Measurements from ENCODE around the gene PKD2. TPM values are rescaled to one million over a fixed set of nuclear protein-coding genes. Genes with fewer than 3 reads are reported as not detected.

PKD2 gene
- polyA plus RNA-seq, 1 donor from 2014 or later: 2.5 TPM

GRCh38 chr4:88027611-88028608 is 20.5 kb downstream of the PKD2 start:
- peaks cover 2 to 10% (median 6%) of the 10 kb centered on the region in 3 donors for H3K9me3 Mint-ChIP-seq
- H3K27me3 Mint-ChIP-seq: no peaks in the 10 kb centered on the region
- peaks cover 5% of the 10 kb centered on the region for H3K36me3 Mint-ChIP-seq
- no peaks in the 10 kb centered on the region for H3K4me1 Mint-ChIP-seq
- no peak overlapping the region for H3K4me3 Mint-ChIP-seq
- H3K27ac Mint-ChIP-seq: peak overlapping the region in 1 of 3 donors; percentile 8

GRCh38 chr4:88028946-88029345 is 21.5 kb downstream of the PKD2 start:
- Mint-ChIP-seq H3K27me3 (no peaks in the 10 kb centered on the region), H3K4me3 (no peak overlapping the region), H3K36me3 (peaks cover 5% of the 10 kb centered on the region), H3K9me3 (peaks cover 2 to 10% (median 6%) of the 10 kb centered on the region in 3 donors), H3K27ac (no peak overlapping the region), H3K4me1 (no peaks in the 10 kb centered on the region)

GRCh38 chr4:88029556-88029955 is 22.1 kb downstream of the PKD2 start:
- Mint-ChIP-seq H3K27me3 (no peaks in the 10 kb centered on the region), H3K4me3 (no peak overlapping the region), H3K9me3 (peaks cover 2 to 10% (median 6%) of the 10 kb centered on the region in 3 donors), H3K27ac (no peak overlapping the region), H3K36me3 (peaks cover 5% of the 10 kb centered on the region), H3K4me1 (no peaks in the 10 kb centered on the region)

- peaks cover 5% of the 10 kb centered on the region for H3K36me3 Mint-ChIP-seq
- peaks cover 2 to 8% (median 3%) of the 10 kb centered on the region in 3 donors for H3K9me3 Mint-ChIP-seq
- H3K4me3 Mint-ChIP-seq: no peak overlapping the region
- H3K4me1 Mint-ChIP-seq: no peaks in the 10 kb centered on the region
- H3K27ac Mint-ChIP-seq: no peak overlapping the region
- no peaks in the 10 kb centered on the region for H3K27me3 Mint-ChIP-seq
Measured at GRCh38 chr4:88030565-88031310, 23.3 kb downstream of the PKD2 start.

GRCh38 chr4:88033309-88033708 is 25.9 kb downstream of the PKD2 start:
- no peaks in the 10 kb centered on the region for H3K4me1 Mint-ChIP-seq
- H3K4me3 Mint-ChIP-seq: no peak overlapping the region
- H3K36me3 Mint-ChIP-seq: peaks cover 2% of the 10 kb centered on the region
- H3K9me3 Mint-ChIP-seq: no peaks in the 10 kb centered on the region
- no peaks in the 10 kb centered on the region for H3K27me3 Mint-ChIP-seq
- H3K27ac Mint-ChIP-seq: no peak overlapping the region

- Mint-ChIP-seq H3K9me3 (no peaks in the 10 kb centered on the region), H3K27me3 (no peaks in the 10 kb centered on the region), H3K4me3 (no peak overlapping the region), H3K36me3 (peaks cover 2% of the 10 kb centered on the region), H3K4me1 (no peaks in the 10 kb centered on the region), H3K27ac (no peak overlapping the region)
Measured at GRCh38 chr4:88035292-88035691, 27.9 kb downstream of the PKD2 start.

- Mint-ChIP-seq H3K4me3 (no peak overlapping the region), H3K27ac (no peak overlapping the region), H3K27me3 (no peaks in the 10 kb centered on the region), H3K9me3 (no peaks in the 10 kb centered on the region), H3K36me3 (peaks cover 3% of the 10 kb centered on the region), H3K4me1 (no peaks in the 10 kb centered on the region)
Measured at GRCh38 chr4:88037447-88037846, 30.0 kb downstream of the PKD2 start.

- Mint-ChIP-seq H3K27ac (no peak overlapping the region), H3K36me3 (peaks cover 5% of the 10 kb centered on the region), H3K4me3 (no peak overlapping the region)
Measured at GRCh38 chr4:88037936-88038335, 30.5 kb downstream of the PKD2 start.

GRCh38 chr4:88040707-88041106 is 33.3 kb downstream of the PKD2 start:
- no peaks in the 10 kb centered on the region for H3K27me3 Mint-ChIP-seq
- H3K4me3 Mint-ChIP-seq: no peak overlapping the region
- no peaks in the 10 kb centered on the region for H3K4me1 Mint-ChIP-seq
- no peaks in the 10 kb centered on the region for H3K9me3 Mint-ChIP-seq
- peaks cover 5% of the 10 kb centered on the region for H3K36me3 Mint-ChIP-seq
- no peak overlapping the region for H3K27ac Mint-ChIP-seq

More at GRCh38 chr4:88037936-88038335, 30.5 kb downstream of the PKD2 start:
- Mint-ChIP-seq H3K27me3 (no peaks in the 10 kb centered on the region), H3K4me1 (no peaks in the 10 kb centered on the region), H3K9me3 (no peaks in the 10 kb centered on the region)

GRCh38 chr4:88041626-88042025 is 34.2 kb downstream of the PKD2 start:
- Mint-ChIP-seq H3K36me3 (peaks cover 2% of the 10 kb centered on the region), H3K27me3 (no peaks in the 10 kb centered on the region), H3K9me3 (no peaks in the 10 kb centered on the region), H3K4me3 (no peak overlapping the region), H3K4me1 (no peaks in the 10 kb centered on the region), H3K27ac (no peak overlapping the region)

- peaks cover 4% of the 10 kb centered on the region for H3K36me3 Mint-ChIP-seq
- no peaks in the 10 kb centered on the region for H3K9me3 Mint-ChIP-seq
- no peak overlapping the region for H3K4me3 Mint-ChIP-seq
- no peak overlapping the region for H3K27ac Mint-ChIP-seq
- no peaks in the 10 kb centered on the region for H3K4me1 Mint-ChIP-seq
- no peaks in the 10 kb centered on the region for H3K27me3 Mint-ChIP-seq
Measured at GRCh38 chr4:88043001-88043400, 35.6 kb downstream of the PKD2 start.

- no peak overlapping the region for H3K27ac Mint-ChIP-seq
- no peak overlapping the region for H3K4me3 Mint-ChIP-seq
- H3K9me3 Mint-ChIP-seq: no peaks in the 10 kb centered on the region
- peaks cover 4% of the 10 kb centered on the region for H3K36me3 Mint-ChIP-seq
- H3K4me1 Mint-ChIP-seq: no peaks in the 10 kb centered on the region
- no peaks in the 10 kb centered on the region for H3K27me3 Mint-ChIP-seq
Measured at GRCh38 chr4:88043586-88044340, 36.3 kb downstream of the PKD2 start.

- H3K36me3 Mint-ChIP-seq: peaks cover 4% of the 10 kb centered on the region
- H3K27me3 Mint-ChIP-seq: no peaks in the 10 kb centered on the region
- no peak overlapping the region for H3K27ac Mint-ChIP-seq
- no peak overlapping the region for H3K4me3 Mint-ChIP-seq
- H3K4me1 Mint-ChIP-seq: no peaks in the 10 kb centered on the region
- no peaks in the 10 kb centered on the region for H3K9me3 Mint-ChIP-seq
Measured at GRCh38 chr4:88045021-88045420, 37.6 kb downstream of the PKD2 start.

- Mint-ChIP-seq H3K27me3 (no peaks in the 10 kb centered on the region), H3K36me3 (peaks cover 8% of the 10 kb centered on the region), H3K27ac (no peak overlapping the region), H3K4me1 (no peaks in the 10 kb centered on the region), H3K9me3 (no peaks in the 10 kb centered on the region), H3K4me3 (no peak overlapping the region)
Measured at GRCh38 chr4:88054229-88054628, 46.8 kb downstream of the PKD2 start.

- H3K36me3 Mint-ChIP-seq: peaks cover 12% of the 10 kb centered on the region
- H3K9me3 Mint-ChIP-seq: no peaks in the 10 kb centered on the region
- H3K4me3 Mint-ChIP-seq: no peak overlapping the region
- H3K27ac Mint-ChIP-seq: peak overlapping the region in 1 of 3 donors; percentile 10
- H3K4me1 Mint-ChIP-seq: no peaks in the 10 kb centered on the region
- H3K27me3 Mint-ChIP-seq: no peaks in the 10 kb centered on the region
Measured at GRCh38 chr4:88054901-88055300, 47.5 kb downstream of the PKD2 start.
